Naive thymus-derived CD4-positive, alpha-beta T cell (primary cell): ENCODE results near the gene TSPAN9. TPM values are rescaled to one million over a fixed set of nuclear protein-coding genes. Genes with fewer than 3 reads are reported as not detected.

Experiments used
- ATAC-seq: fragments of 150-1000 bp; cut with Tn5 transposase; 2 replicates; pipeline ENCODE4 v1.10.0; 2021; ENCODE audit warnings: mild to moderate bottlenecking, moderate library complexity
- CTCF ChIA-PET: fragments of 350-600 bp; sonication (Branson Sonifier 250); formaldehyde crosslinking; loops from one replicate; lab custom pipeline; 2021; ENCODE audit warnings: antibody characterized with exemption; lab: Charles Lee
- POLR2A ChIA-PET: fragments of 350-600 bp; sonication (Branson Sonifier 250); formaldehyde crosslinking; loops from one replicate; lab custom pipeline; 2021; ENCODE audit warnings: antibody characterized with exemption, inconsistent platforms; lab: Charles Lee
- DNase-seq, 9 donors: peaks; one replicate each; pipeline versions ENCODE4 v3.0.0 to v3.0.0-alpha.2; 2020 to 2022; ENCODE audit warnings: mixed read lengths in 1 of 9
- H3K27ac ChIP-seq: one replicate; pipeline ENCODE4 v1.7.0; 2013; ENCODE audit warnings: mild to moderate bottlenecking, low read depth, low read length, moderate library complexity
- H3K27me3 ChIP-seq, 2 donors: one replicate each; pipeline ENCODE4 v1.7.0; 2013; ENCODE audit warnings: low read length in 2 of 2, mild to moderate bottlenecking in 2 of 2, moderate library complexity in 2 of 2; ENCODE audit not compliant: control insufficient read depth in 2 of 2, insufficient read depth in 2 of 2
- H3K36me3 ChIP-seq, 3 experiments: 1 replicate in 2 of 3; 2 replicates in 1 of 3; pipeline ENCODE4 v1.7.0; 2013; ENCODE audit warnings: low read length in 3 of 3, mild to moderate bottlenecking in 3 of 3, moderate library complexity in 1 of 3; ENCODE audit not compliant: insufficient read depth in 3 of 3, control insufficient read depth in 2 of 3
- H3K4me1 ChIP-seq, 2 donors: one replicate each; pipeline ENCODE4 v1.7.0; 2013; ENCODE audit warnings: low read length in 2 of 2, mild to moderate bottlenecking in 2 of 2, moderate library complexity in 1 of 2; ENCODE audit not compliant: control insufficient read depth in 2 of 2, insufficient read depth in 2 of 2
- H3K4me3 ChIP-seq: 2 replicates; pipeline ENCODE4 v1.7.0; 2013; ENCODE audit warnings: mild to moderate bottlenecking, low read length
- H3K9me3 ChIP-seq, 3 experiments: 1 replicate in 2 of 3; 2 replicates in 1 of 3; pipeline ENCODE4 v1.7.0; 2013; ENCODE audit warnings: low read length in 3 of 3; ENCODE audit not compliant: control insufficient read depth in 2 of 3
- H3K27ac Mint-ChIP-seq, 9 donors: one replicate each; pipeline ENCODE4 v1.8.0; 2020 to 2022; ENCODE audit warnings: mixed read lengths in 9 of 9, mild to moderate bottlenecking in 8 of 9, moderate library complexity in 5 of 9, inconsistent platforms in 2 of 9
- H3K27me3 Mint-ChIP-seq, 5 donors: one replicate each; pipeline ENCODE4 v1.8.0; 2021 to 2022; ENCODE audit warnings: mixed read lengths in 5 of 5, mild to moderate bottlenecking in 1 of 5
- H3K36me3 Mint-ChIP-seq, 5 donors: one replicate each; pipeline ENCODE4 v1.8.0; 2020 to 2022; ENCODE audit warnings: mixed read lengths in 5 of 5, mild to moderate bottlenecking in 3 of 5, inconsistent platforms in 1 of 5
- H3K4me1 Mint-ChIP-seq, 7 donors: one replicate each; pipeline ENCODE4 v1.8.0; 2020 to 2022; ENCODE audit warnings: mixed read lengths in 7 of 7, mild to moderate bottlenecking in 3 of 7, inconsistent platforms in 1 of 7
- H3K4me3 Mint-ChIP-seq, 10 donors: one replicate each; pipeline ENCODE4 v1.8.0; 2020 to 2022; ENCODE audit warnings: mild to moderate bottlenecking in 10 of 10, mixed read lengths in 10 of 10, moderate library complexity in 6 of 10, inconsistent platforms in 2 of 10
- H3K9me3 Mint-ChIP-seq, 11 donors: one replicate each; pipeline ENCODE4 v1.8.0; 2020 to 2022; ENCODE audit warnings: mixed read lengths in 11 of 11, mild to moderate bottlenecking in 4 of 11, inconsistent platforms in 1 of 11, moderate library complexity in 1 of 11
- intact Hi-C, 2 donors: fragments of 100-400 bp; cut with micrococcal nuclease; formaldehyde crosslinking; loops; one replicate each; pipeline ENCODE4 v1.15.1; 2023
- polyA plus RNA-seq, 2 donors: library from polyadenylated mRNA; unstranded; fragments of 300-500 nt; fragmentation: Illumina TruSeq; gene quantifications; one replicate each; pipeline ENCODE4 v1.2.3, GENCODE V29; 2021
- total RNA-seq, 6 experiments: library from RNA in 5 of 6; stranded (reverse) in 5 of 6; gene quantifications; 1 replicate in 5 of 6; 2 replicates in 1 of 6; pipeline ENCODE4 v1.2.3 and lab custom pipeline; 2021 to 2026

TSPAN9 gene
- total and polyA plus RNA-seq, 7 experiments from 2014 or later: 0.20 to 1.8 (median 1.1) TPM; not detected in 1

- Mint-ChIP-seq H3K4me3 (no peak overlapping the region), H3K4me1 (no peaks in the 10 kb centered on the region), H3K36me3 (no peaks in the 10 kb centered on the region), H3K27ac (no peak overlapping the region), H3K27me3 (peaks cover 0 to 12% (median 8%) of the 10 kb centered on the region in 5 donors), H3K9me3 (peaks cover 0 to 2% (median 0%) of the 10 kb centered on the region in 11 donors)
- H3K27ac ChIP-seq: no peak overlapping the region
- H3K27me3 ChIP-seq: no peaks in the 10 kb centered on the region
- CTCF ChIA-PET: no interaction called here
- ATAC-seq (no peak), DNase-seq (no peak)
- H3K4me1 ChIP-seq: no peaks in the 10 kb centered on the region
- no peaks in the 10 kb centered on the region for H3K36me3 ChIP-seq
- intact Hi-C loops: no loop called here
- POLR2A ChIA-PET: no interaction called here
- no peak overlapping the region for H3K4me3 ChIP-seq
- no peaks in the 10 kb centered on the region for H3K9me3 ChIP-seq
Observed at GRCh38 chr12:3317841-3318501, 240.8 kb downstream of the TSPAN9 start.

DNA sequence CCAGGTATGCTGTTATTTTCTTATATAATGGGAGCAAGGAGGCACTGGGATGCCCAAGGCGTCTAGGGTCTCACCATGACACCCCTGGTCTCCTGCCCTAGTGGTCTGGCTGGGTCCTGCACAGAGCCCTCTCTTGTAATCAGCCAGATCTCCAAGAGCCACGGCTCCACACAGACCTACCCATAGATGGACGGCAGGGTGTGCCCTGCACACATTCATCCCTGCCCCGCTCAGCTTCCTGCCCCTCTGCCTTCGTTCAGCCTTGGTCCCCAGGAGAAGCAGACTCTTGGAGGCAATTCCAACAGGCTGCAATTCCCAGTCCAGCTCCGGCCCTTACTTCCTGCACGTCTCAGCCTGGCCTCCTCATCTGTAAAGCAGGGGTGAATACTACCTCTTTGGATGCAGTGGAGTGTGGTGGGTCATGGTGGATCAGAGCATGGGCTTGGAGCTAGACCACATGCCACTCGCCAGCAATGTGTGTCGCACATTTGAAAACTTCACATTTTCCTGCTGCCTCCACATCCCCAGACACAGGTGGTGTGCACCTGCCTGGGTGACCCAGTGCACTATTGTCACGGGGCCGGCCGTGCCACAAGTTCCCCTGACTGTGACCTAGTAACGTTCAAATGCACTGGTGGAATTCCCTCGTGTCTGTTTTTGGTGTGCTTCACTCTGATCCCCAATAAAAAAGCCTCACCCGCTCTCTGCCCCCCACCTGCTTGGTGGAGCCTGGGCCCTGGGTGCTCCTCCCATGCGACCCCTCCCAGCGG lies 242.7 kb downstream of the TSPAN9 start:
- intact Hi-C loops: no loop called here
- Histone ChIP-seq H3K4me3 (no peak overlapping the region), H3K4me1 (no peaks in the 10 kb centered on the region), H3K36me3 (no peaks in the 10 kb centered on the region), H3K27me3 (no peaks in the 10 kb centered on the region), H3K9me3 (no peaks in the 10 kb centered on the region), H3K27ac (no peak overlapping the region)
- peaks cover 0 to 9% (median 7%) of the 10 kb centered on the region in 5 donors for H3K27me3 Mint-ChIP-seq
- no peak overlapping the region for H3K27ac Mint-ChIP-seq
- no peaks in the 10 kb centered on the region for H3K4me1 Mint-ChIP-seq
- H3K9me3 Mint-ChIP-seq: peaks cover 0 to 2% (median 0%) of the 10 kb centered on the region in 11 donors
- CTCF ChIA-PET: no interaction called here
- no peak for ATAC-seq
- DNase-seq: no peak
- no peak overlapping the region for H3K4me3 Mint-ChIP-seq
- POLR2A ChIA-PET: no interaction called here
- H3K36me3 Mint-ChIP-seq: no peaks in the 10 kb centered on the region

- Mint-ChIP-seq H3K36me3 (no peaks in the 10 kb centered on the region), H3K4me1 (no peaks in the 10 kb centered on the region), H3K27ac (no peak overlapping the region), H3K9me3 (peaks cover 0 to 2% (median 0%) of the 10 kb centered on the region in 11 donors), H3K4me3 (no peak overlapping the region), H3K27me3 (peaks cover 0 to 6% (median 3%) of the 10 kb centered on the region in 5 donors)
- Histone ChIP-seq H3K4me1 (no peaks in the 10 kb centered on the region), H3K4me3 (no peak overlapping the region), H3K27me3 (no peaks in the 10 kb centered on the region), H3K36me3 (no peaks in the 10 kb centered on the region), H3K27ac (no peak overlapping the region), H3K9me3 (no peaks in the 10 kb centered on the region)
- no peak for DNase-seq
- ChIA-PET CTCF (no interaction called here), POLR2A (no interaction called here)
- peak; percentile 18 for ATAC-seq
- intact Hi-C loops: no loop called here
Observed at GRCh38 chr12:3320881-3321509, 243.8 kb downstream of the TSPAN9 start.

GRCh38 chr12:3321881-3322280 lies 244.7 kb downstream of the TSPAN9 start:
- no peak overlapping the region for H3K4me3 Mint-ChIP-seq
- H3K27me3 Mint-ChIP-seq: peaks cover 0 to 8% (median 4%) of the 10 kb centered on the region in 5 donors
- ATAC-seq (no peak), DNase-seq (no peak)
- H3K27ac ChIP-seq: no peak overlapping the region
- intact Hi-C loops: no loop called here
- H3K9me3 Mint-ChIP-seq: peaks cover 0 to 2% (median 0%) of the 10 kb centered on the region in 11 donors
- no peaks in the 10 kb centered on the region for H3K27me3 ChIP-seq
- CTCF ChIA-PET: no interaction called here
- H3K9me3 ChIP-seq: no peaks in the 10 kb centered on the region
- H3K4me1 ChIP-seq: no peaks in the 10 kb centered on the region
- H3K36me3 ChIP-seq: no peaks in the 10 kb centered on the region
- no peaks in the 10 kb centered on the region for H3K4me1 Mint-ChIP-seq
- POLR2A ChIA-PET: no interaction called here
- H3K27ac Mint-ChIP-seq: no peak overlapping the region
- no peak overlapping the region for H3K4me3 ChIP-seq
- no peaks in the 10 kb centered on the region for H3K36me3 Mint-ChIP-seq

- H3K27me3 Mint-ChIP-seq: peaks cover 0 to 9% (median 0%) of the 10 kb centered on the region in 5 donors
- H3K27ac ChIP-seq: no peak overlapping the region
Observed at GRCh38 chr12:3323002-3323685, 246.0 kb downstream of the TSPAN9 start.

DNA sequence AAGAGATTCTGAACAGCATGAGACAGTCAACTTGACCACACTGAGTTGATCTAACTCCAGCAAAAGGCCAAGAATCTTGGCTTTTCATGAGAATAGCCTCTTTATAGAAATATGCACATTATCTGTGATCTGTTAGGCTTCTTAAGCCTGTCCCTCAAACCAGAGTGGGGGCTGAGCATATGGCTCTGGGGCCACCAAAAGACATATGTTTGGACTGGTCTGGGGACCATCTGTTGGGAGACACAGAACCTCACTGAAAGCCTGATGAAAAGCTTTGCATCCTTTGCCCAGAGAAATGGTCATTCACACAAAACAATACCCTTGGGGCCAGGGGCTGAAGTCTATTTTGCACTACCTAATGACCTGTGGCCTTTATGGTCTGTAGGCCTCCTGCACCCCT lies 248.6 kb downstream of the TSPAN9 start:
- no peak for DNase-seq
- Histone ChIP-seq H3K27me3 (no peaks in the 10 kb centered on the region), H3K9me3 (no peaks in the 10 kb centered on the region), H3K4me3 (no peak overlapping the region), H3K27ac (no peak overlapping the region), H3K36me3 (no peaks in the 10 kb centered on the region), H3K4me1 (no peaks in the 10 kb centered on the region)
- H3K36me3 Mint-ChIP-seq: no peaks in the 10 kb centered on the region
- H3K9me3 Mint-ChIP-seq: peaks cover 0 to 2% (median 0%) of the 10 kb centered on the region in 11 donors
- ATAC-seq: no peak
- POLR2A ChIA-PET: no interaction called here
- H3K27me3 Mint-ChIP-seq: peaks cover 0 to 12% (median 0%) of the 10 kb centered on the region in 5 donors
- peaks cover 0 to 2% (median 0%) of the 10 kb centered on the region in 7 donors for H3K4me1 Mint-ChIP-seq
- no peak overlapping the region for H3K4me3 Mint-ChIP-seq
- intact Hi-C loops: no loop called here
- CTCF ChIA-PET: no interaction called here
- H3K27ac Mint-ChIP-seq: no peak overlapping the region

More at GRCh38 chr12:3323002-3323685, 246.0 kb downstream of the TSPAN9 start:
- ATAC-seq (no peak), DNase-seq (no peak)
- Histone ChIP-seq H3K4me1 (no peaks in the 10 kb centered on the region), H3K36me3 (no peaks in the 10 kb centered on the region), H3K4me3 (no peak overlapping the region), H3K9me3 (no peaks in the 10 kb centered on the region), H3K27me3 (no peaks in the 10 kb centered on the region)
- H3K4me3 Mint-ChIP-seq: no peak overlapping the region
- H3K9me3 Mint-ChIP-seq: peaks cover 0 to 2% (median 0%) of the 10 kb centered on the region in 11 donors
- CTCF ChIA-PET: no interaction called here
- no peaks in the 10 kb centered on the region for H3K36me3 Mint-ChIP-seq
- no peak overlapping the region for H3K27ac Mint-ChIP-seq
- intact Hi-C loops: no loop called here
- POLR2A ChIA-PET: no interaction called here
- no peaks in the 10 kb centered on the region for H3K4me1 Mint-ChIP-seq
